Skeletal muscle cell (primary cell): ENCODE measurements around the gene UCN3.
"Not testable (repeated sequence)": the region's sequence is repeated elsewhere in the genome, so short reads cannot be mapped to it uniquely, and the experiment has no call there.

Experiments used
- DNase-seq: peaks from one replicate; pipeline ENCODE4 v3.0.0-alpha.2; 2010; ENCODE audit warnings: low read depth
- H3K4me3 ChIP-seq: 2 replicates; pipeline ENCODE4 v1.5.1; 2011; ENCODE audit warnings: low read depth, mild to moderate bottlenecking, control low read depth, low read length, moderate library complexity

UCN3 gene

DNA sequence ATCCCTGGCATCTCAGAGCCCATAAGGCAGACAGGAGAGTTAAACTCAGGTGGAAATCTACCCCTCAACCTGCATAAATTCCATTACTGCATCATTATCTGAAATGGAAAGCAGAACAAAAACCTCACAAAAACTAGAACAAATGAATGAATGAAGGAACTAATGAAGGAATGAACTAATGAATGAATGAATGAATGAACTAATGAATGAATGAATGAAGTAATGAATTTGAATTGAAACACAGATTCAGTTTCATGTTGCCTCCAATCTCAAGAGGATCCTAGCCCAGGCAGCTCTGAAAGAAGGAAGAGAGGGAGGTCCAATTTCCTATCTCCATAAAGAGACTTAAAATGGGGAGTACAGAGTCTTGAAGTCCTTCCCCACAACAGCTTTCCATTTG is 1.9 kb upstream of the UCN3 start:
- no peak for DNase-seq
- H3K4me3 ChIP-seq, result no peak overlapping the region

- no peak for DNase-seq
- no peak overlapping the region for H3K4me3 ChIP-seq
Observed at GRCh38 chr10:5364374-5364773, 392 bp upstream of the UCN3 start.

DNA sequence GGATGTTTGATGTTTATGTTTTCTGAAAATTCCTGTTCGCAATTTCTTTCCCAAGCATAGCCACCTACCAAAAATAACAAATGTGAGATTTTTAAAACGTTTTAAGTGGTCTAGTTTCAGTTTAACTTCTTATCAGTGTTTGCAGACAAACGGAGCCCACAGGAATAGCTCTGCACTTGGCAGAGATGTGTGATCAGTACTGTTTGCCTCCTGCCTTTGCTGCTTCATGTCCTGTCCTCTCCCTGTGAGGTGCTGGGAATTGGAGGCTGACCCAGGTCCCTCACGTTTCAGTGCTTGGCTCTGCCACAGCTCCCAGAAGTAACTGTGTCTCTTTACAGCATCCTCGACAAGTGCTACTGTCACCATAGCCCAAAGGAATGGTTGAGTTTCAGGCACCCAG is 1.2 kb downstream of the UCN3 start:
- no peak for DNase-seq
- no peak overlapping the region for H3K4me3 ChIP-seq

DNA sequence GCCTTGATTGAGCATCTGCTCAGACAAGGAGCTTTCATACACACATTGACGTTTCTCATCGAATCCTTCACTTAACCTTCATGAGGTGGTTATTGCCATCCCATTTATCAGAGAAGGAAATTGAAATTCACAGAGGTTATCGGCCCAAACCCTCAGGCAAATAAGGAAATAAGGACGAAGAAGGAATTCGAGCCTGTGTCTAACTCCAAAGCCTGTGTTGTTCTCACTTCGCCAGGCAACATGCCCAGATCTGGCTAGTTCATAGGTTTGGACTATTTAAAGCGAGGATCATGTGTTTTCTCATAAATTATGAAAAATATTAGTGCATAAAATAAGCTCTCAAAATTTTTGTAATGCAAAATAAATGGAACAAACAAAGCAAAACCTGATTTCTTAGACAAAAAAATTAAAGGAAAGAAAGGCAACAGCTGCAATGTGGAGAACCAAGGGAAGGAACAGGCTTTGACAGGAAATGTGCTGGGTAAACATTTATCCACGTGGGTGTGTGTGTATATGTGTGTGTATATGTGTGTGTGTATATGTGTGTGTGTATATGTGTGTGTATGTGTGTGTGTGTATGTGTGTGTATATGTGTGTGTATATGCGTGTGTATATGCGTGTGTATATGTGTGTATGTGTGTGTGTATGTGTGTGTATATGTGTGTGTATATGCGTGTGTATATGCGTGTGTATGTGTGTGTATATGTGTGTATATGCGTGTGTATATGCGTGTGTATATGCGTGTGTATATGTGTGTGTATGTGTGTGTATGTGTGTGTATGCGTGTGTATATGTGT is 4.8 kb downstream of the UCN3 start:
- no peak for DNase-seq

GRCh38 chr10:5370493-5371352 is 6.0 kb downstream of the UCN3 start:
- DNase-seq, result no peak
- H3K4me3 ChIP-seq, result no peak overlapping the region

More for the DNA sequence above, 4.8 kb downstream of the UCN3 start:
- H3K4me3 ChIP-seq, result no peak overlapping the region

DNA sequence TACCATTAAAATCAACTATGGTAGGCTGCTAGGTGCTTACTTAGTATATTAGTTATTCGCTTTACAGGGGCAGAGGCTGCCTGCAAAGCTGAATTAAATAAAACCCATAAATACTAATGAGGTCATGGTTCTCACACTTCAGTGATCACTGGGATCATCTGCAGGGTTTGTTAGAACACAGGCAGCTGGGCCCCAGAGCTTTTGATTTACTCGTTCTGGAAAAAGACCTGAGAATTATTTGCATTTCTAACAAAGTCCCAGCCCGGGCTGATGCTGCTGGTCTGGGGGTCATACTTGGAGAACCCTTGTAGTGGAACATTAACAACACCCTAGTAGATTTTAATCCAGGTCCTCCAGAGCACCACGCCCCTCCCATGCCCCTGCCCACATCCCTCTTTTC is 8.5 kb downstream of the UCN3 start:
- no peak overlapping the region for H3K4me3 ChIP-seq
- no peak for DNase-seq

DNA sequence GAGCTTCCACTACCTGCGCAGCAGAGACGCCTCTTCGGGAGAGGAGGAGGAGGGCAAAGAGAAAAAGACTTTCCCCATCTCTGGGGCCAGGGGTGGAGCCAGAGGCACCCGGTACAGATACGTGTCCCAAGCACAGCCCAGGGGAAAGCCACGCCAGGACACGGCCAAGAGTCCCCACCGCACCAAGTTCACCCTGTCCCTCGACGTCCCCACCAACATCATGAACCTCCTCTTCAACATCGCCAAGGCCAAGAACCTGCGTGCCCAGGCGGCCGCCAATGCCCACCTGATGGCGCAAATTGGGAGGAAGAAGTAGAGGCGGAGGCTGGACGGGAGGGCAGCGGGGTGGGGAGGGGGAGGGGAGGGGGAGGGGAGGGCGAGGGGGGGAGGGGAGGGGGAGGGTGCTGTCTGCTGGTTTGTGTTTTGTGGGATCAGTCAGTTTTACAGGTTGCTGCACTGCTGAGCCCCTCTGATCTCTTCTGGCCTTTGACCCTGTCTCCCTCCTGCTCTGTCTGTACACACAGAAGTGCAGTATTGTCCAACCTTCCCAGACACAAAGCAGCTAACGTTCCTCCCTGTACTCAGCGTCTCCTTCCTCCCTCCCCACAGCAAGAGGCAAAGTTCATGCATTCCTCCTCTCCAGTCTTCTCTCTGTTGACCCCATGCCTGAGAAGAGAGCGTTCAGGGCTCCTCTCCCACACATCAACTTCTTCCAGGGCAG is 9.3 kb downstream of the UCN3 start:
- no peak for DNase-seq
- H3K4me3 ChIP-seq, result no peak overlapping the region

- DNase-seq, result no peak
Observed at GRCh38 chr10:5376450-5376849, 11.7 kb downstream of the UCN3 start.

GRCh38 chr10:5379202-5379601 is 14.4 kb downstream of the UCN3 start:
- not testable (repeated sequence) for DNase-seq

More at GRCh38 chr10:5376450-5376849, 11.7 kb downstream of the UCN3 start:
- H3K4me3 ChIP-seq, result no peak overlapping the region

GRCh38 chr10:5380395-5380794 is 15.6 kb downstream of the UCN3 start:
- H3K4me3 ChIP-seq, DNase-seq: not testable (repeated sequence)

More at GRCh38 chr10:5379202-5379601, 14.4 kb downstream of the UCN3 start:
- H3K4me3 ChIP-seq, result not testable (repeated sequence)

DNA sequence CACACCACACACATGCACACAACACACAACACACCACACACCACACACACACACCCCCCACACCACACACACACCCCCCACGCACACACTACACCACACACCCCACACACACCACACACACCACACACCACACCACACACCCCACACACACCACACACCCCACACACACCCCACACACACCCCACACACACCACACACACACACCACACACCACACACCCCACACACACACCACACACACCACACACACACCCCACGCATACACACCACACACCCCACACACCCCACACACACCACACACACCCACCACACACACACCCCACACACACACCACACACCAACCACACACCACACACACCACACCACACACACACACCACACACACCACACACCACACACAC is 16.4 kb downstream of the UCN3 start:
- DNase-seq, result no peak
- no peak overlapping the region for H3K4me3 ChIP-seq

DNA sequence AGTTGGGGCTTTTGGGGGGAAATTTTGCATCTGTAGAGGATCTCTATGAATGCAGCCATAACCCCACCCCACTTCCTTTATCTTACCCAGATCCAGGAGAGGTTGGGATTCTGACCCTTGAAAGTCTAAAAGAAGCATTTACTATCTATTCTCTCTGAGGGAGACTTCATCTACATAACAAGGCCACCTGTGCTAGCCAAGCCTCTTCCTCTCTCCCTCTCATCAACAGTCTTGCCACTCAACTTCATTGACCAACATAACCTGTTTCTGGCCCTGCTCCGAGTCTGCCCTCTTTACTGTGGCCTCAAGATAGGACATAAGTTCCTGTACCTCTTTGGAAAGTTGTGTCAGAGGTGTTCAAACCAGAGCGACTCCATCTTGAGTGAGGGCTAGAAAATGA is 20.5 kb downstream of the UCN3 start:
- no peak for DNase-seq
- no peak overlapping the region for H3K4me3 ChIP-seq

GRCh38 chr10:5387169-5387568 is 22.4 kb downstream of the UCN3 start:
- H3K4me3 ChIP-seq, result no peak overlapping the region
- no peak for DNase-seq

DNA sequence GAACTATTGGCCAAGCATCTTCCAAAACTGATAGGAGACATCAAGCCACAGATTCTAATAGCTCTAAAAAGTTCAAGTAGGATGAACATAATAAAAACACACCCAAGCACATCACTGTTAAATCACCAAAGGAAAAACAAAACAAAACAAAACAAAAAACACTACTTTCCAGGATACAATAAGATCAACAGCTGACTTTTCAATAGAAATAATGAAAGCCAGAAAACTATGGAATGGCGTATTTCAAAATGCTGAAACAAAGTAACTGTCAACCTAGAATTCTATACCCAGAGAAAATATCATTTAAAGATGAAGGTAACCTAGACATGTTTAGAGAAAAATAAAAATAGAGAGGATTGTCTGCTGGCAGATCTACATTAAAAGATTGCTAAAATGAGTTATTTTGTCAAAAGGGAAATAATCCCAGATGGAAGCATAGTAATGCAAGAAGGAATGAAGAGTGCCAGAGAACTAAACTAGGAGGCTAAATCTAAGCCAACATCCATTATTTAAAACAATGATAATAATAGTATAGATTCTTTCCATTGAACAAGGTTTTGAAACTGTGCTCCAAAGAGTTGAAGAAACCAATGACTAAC is 25.9 kb downstream of the UCN3 start:
- no peak for DNase-seq
- no peak overlapping the region for H3K4me3 ChIP-seq

- no peak overlapping the region for H3K4me3 ChIP-seq
Observed at GRCh38 chr10:5391790-5392189, 27.0 kb downstream of the UCN3 start.

GRCh38 chr10:5393529-5393928 is 28.8 kb downstream of the UCN3 start:
- H3K4me3 ChIP-seq, result no peak overlapping the region
- DNase-seq, result no peak

More at GRCh38 chr10:5391790-5392189, 27.0 kb downstream of the UCN3 start:
- no peak for DNase-seq

DNA sequence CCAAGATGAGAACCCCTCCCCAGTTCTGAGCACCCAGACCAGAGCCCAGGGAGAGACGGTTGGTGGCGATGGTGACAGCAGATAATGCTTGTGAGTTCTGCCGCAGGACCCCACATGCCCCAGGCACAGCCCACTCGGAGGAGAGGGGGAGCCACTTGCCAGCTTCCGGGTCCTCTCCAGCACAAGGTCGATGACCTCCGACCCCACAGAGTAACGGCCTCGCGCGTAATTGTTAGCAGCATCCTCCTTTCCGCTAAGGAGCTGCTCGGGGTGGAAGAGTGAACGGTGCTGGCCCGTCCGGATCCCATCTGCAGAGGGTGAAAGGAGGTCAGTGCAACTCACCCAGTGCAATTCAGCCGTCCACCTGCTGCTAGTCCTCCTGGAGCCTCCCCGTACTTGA is 30.4 kb downstream of the UCN3 start:
- DNase-seq, result no peak
- H3K4me3 ChIP-seq, result no peak overlapping the region

- H3K4me3 ChIP-seq, result no peak overlapping the region
- DNase-seq, result no peak
Observed at GRCh38 chr10:5396556-5397300, 32.0 kb downstream of the UCN3 start.

DNA sequence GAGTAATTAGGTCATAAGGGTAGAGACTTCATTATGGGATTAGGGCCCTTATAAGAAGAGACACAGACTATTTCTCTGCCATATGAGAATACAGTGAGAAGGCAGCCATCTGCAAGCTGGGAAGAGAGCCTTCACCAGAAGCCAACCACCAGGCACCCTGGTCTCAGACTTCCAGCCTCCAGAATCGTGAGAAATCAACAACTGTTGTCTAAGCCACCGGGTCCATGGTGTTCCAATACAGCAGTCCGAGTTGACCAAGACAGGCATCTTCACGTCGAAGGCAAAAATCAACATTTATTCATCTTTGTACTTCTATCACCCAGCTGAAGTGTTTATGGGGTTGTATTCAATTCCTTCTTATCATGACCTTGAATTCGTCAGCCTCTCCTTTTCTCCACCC is 34.6 kb downstream of the UCN3 start:
- no peak for DNase-seq
- H3K4me3 ChIP-seq, result no peak overlapping the region
